Islet precursor cell (in vitro differentiated cells): Measurements from ENCODE around the gene RFNG.

Experiments
- DNase-seq: peaks from one replicate; pipeline ENCODE4 v3.0.0-alpha.2; 2018

Gene RFNG

GRCh38 chr17:82012640-82013295 is 38.8 kb downstream of the RFNG start:
- DNase-seq = peak; percentile 96

DNA sequence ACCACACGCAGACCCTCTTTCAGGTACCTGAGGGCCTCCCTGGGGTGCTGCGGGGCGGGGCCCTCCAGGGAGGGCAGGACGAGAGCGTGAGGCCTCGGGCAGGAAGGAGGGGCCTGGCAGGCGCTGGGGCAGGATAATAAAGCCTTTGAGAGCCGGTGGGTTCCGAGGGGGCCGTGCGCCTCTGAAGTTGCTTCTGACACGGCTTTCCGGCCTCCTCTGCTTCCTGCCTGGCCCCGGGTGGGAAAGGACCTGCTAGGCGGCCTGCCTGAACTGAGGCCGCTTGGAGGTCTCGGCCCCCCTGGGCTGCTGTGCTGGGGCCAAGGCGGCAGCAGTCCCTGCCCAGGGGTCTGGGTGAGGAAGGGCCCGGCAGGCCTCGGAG is 39.4 kb downstream of the RFNG start:
- no peak for DNase-seq

- no peak for DNase-seq
Measured at GRCh38 chr17:82011617-82012187, 39.9 kb downstream of the RFNG start.

DNA sequence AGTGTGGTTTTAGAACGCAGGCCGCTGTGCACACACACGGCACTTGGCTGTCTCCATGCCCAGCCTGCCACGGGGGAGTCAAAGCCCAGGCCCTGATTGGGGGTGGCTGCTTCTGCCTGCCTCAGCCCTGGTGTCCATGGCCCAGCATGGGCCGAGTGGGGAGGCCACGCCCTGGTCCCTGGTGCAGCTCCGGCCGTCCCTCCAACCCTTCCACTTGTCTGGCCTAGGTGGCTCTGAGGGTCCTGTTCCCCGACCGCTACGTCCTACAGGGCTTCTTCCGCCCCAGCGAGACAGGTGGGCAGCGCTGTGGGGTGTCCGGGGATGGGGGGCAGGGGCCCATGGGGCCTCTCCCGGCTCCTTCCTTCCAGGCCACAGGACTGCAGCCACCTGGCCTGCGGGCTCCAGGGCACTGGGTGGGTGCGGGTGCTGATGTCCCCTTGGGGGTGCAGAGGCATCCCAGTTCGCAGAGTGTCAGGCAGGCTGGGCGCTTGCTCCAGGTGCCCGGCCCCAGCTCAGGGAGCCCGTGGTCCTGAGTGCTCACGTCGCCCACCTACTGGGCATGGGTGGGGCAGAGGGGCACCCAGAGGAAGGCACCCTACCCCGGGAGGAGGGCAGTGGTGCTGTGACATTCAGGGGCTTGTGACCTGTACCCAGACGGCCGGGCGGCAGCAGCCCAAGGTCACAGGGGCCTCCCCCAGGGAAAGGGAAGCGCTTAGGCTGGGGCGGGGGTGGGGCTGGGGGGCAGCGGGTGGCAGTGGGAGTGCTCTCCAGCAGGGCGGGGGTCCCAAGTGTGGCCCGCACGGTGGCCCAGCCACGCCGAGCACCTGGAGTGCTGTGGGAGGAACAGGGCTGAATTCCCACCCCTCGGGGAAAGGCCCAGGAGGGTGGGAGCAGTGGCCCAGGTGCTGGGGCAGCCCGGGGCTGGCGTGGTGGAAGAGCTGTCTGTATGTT is 40.8 kb downstream of the RFNG start:
- no peak for DNase-seq

- no peak for DNase-seq
Measured at GRCh38 chr17:82009413-82009812, 42.2 kb downstream of the RFNG start.

GRCh38 chr17:82008941-82009405 is 42.6 kb downstream of the RFNG start:
- DNase-seq = no peak

GRCh38 chr17:82008258-82008940 is 43.2 kb downstream of the RFNG start:
- no peak for DNase-seq

- DNase-seq = no peak
Measured at GRCh38 chr17:82007495-82008257, 43.9 kb downstream of the RFNG start.

- no peak for DNase-seq
Measured at GRCh38 chr17:82007228-82007494, 44.5 kb downstream of the RFNG start.

DNA sequence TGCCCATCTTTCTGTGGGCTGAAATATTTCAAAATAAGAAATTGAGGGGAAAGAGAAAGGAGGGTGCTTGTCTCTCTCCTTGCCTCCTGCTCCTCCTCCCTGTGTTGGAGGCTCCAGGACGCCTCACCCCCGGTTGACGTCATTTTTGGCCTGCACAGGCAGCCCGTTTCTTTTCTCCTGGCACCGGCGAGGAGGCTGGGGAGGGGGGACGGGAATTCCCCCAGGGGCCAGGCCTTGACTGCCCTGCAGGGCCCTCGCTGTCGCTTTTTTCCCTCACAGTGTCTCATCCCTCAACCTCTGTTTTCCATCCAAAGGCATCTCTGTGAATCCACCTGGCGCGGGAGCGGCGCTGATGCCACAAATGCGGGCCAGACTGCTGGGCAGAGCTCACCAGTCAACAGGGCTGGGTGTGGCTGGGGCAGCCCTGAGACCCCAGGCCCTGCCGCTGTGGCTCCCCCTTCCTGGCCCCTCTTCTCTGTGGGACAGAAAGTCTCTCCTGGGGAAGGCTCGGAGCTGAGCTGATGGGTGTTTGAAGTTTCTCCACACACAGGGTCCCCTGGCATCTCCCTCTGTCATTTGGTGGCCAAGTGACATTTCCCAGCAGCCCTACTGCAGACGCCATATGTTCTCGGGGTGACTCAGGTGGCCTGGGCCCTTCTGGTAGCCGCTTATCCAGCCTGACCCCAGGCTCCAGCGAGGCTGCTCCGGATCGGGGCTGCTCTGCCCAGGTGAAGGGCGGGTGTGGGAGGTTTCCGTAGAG is 45.0 kb downstream of the RFNG start:
- DNase-seq = no peak

- no peak for DNase-seq
Measured at GRCh38 chr17:82005701-82006348, 45.8 kb downstream of the RFNG start.

DNA sequence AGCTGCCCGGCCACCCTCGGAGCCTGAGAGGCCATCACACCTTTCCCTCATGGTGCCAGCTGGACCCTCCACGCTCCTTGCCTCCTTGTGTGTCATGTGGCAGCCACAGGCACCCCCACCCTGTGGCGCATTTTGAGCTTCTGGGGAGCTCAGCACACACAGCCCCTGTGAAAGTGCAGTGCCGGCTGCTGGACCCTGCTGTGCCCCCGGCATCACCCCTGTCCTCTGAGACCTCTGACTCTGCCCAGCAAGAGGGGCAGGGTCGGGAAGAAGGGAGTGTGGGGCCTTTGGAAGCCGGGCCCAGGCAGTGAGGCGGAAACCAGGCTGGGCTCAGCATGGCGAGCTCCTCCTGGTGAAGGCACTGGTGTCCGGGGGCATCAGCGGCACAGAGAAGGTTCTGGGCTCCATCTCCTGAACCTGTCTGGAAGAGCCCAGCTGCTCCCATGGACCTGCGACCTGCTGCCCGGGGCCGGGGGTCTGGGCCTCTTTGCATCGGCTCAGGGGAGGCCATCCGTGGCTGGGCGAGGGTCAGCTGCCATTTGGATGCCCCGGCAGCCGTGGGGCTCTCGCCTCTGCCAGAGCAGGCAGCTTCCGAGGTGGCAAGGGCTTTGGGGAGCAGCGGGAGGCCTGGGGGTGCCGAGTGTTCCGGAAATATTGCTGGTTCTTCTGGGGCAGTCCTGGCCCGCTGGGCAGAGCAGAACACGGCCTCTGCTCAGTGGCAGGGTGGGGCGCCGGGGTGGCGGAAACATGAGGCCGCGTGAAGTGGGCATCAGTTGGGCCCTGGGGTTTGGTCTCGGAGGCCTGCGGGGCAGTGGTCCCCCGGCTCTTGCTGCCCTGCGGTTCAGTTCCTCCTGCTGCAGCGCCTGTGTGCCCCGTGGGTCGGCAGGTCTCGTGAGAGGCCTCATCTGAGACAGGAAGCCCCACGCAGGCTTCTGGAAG is 46.8 kb downstream of the RFNG start:
- no peak for DNase-seq

DNA sequence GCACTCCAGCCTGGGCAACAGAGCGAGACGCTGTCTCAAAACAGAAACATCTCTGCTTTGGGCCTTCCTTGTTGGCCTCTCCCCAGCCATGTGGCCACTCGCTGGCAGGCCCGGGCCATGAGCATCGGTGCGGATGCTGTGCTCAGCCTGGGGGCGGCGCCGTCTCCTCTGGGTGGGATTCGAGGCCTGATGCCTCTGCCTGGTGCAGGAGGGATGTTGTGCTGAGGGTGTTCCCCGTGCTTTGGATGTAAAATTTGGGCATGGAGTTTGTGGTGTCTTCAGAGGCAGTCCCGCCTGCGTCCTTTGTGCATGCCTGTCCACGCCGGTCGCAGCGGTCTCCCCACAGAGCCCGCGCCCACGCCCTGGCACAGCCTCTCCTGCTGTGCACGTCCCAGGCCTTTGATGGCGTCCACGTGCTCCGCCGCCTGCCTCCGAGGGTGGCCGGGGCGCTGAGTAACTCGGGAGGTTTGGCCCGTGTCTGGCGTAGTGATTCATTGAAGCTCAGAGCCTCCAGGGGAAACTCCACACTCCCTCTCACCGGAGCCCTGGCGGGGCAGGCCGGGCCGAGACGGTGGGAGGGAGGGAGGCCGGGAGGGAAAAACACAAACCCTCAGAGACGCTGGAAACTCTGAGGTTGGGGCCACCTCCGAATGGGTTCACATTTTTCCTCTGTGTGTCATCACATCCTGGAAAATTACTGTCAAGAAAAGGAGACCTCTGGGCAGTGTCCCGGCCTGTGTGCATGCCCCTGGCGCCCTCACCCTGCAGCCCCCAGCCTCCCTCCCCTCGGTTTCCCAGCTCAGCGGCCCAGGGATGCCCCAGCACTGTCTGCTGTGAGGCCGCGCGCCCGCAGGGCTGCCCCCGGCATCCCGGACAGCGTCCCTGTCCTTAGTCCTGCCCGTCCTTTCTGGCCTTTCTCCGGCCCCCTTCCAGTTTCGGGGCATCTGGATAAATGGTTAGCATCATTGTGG is 47.9 kb downstream of the RFNG start:
- peak; percentile 99 for DNase-seq

GRCh38 chr17:82001571-82002056 is 50.0 kb downstream of the RFNG start:
- DNase-seq = no peak

DNA sequence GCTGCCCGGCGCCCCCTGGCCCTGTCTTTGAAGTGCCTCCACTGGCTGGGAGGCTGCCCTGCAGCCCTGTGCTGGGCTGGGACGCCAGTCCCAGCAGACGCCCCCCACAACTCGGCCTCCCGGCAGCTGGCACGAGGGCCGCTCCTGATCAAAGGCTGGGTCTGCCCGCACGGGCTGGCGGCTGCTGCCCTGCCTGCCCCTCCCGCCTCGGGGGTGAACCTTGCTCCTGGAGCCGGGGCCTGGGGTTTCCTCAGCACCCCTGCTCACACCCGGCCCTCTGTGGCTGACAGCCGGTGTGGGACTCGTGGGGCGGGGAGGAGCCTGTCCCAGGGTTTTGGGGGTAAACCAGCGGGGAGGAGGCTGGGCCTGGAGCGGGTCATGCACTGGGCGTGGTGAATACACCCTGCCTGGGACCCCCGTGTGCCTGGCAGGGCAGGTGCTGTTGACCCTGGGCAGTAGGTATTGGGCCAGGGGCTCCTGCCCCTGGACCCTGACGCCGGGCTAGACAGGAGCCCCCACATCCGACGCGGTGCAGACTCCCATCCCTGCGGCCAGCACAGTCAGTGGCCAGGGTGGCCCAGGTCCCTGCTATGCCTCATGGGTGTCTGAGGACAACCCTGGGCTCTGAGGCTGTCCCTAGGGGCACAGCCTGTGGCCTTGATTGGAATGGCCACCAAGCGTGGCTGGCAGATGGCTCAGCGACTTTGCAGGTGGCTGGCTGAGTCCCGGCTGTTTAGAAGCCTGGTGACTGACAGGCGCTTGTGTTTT is 50.6 kb downstream of the RFNG start:
- no peak for DNase-seq

DNA sequence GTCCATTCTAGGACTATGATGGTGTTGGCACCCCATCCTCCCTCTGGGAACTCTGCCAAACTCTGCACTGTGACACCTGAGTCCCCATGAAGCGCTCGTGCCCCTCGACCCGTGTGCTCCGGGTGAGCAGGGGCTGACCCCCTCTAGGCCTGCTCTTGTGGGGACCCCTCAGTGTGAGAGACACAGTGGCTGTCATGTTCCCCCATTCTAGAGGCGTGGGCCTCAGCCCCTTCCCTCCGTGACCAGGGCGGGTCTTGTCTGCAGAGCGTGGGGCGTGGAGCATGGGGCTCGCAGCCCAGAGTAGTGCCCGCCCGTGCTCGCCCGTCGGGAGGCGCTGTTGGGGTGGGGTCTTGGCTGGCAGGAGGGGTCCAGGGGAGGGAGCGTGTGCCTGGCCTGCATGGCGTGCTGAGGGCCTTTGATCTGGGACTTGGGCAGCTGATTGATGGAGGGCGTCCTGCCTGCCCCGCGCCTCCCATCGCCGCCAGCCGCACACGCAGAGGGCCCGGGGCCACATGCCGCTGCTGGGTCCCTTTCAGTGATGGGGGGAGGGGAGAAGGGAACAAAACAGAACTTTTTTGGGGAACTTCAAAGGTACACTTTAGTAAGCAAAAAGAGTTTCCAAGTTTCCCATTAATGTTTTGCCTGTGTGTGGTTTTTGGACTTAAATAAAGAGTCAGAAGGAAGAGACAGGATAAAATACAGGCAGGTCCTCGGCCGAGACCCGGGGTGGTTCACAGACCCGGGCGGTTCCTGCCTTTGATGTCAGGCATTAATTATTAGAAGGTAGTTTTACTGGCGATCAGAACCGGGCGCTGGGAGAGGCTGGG is 51.4 kb downstream of the RFNG start:
- DNase-seq = no peak

DNA sequence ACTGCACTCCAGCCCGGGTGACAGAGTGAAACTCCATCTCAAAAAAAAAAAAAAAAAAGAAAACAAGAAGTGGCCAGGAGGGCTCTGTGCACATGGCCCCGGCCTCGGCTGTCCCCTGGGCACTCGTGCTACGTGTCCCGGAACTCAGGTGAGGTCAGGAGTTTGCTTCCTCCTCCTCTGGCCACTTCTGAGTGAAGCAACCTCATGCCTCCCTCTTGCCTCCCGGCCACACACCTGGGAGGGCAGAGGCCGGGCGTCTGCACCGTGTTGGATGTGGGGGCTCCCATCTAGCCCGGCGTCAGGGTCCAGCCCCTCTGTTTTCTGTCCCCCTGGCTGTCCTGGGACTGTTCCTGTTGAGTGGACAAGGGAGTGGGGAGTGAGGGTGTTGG is 52.0 kb downstream of the RFNG start:
- no peak for DNase-seq
